Epithelial cell of proximal tubule (primary cell): ENCODE data around the gene NFIA. TPM values are rescaled to one million over a fixed set of nuclear protein-coding genes. Genes with fewer than 3 reads are reported as not detected.

Experiments
- DNase-seq: peaks from one replicate; pipeline ENCODE4 v3.0.0-alpha.2; 2011; ENCODE audit warnings: low read depth
- H3K4me3 ChIP-seq: 2 replicates; pipeline ENCODE4 v1.5.1; 2011; ENCODE audit warnings: low read depth, mild to moderate bottlenecking, low read length
- CTCF ChIP-seq: conservative IDR thresholded peaks from 2 replicates; pipeline ENCODE4 v1.5.1; 2012; ENCODE audit warnings: low read depth, mild to moderate bottlenecking, low read length
- total RNA-seq: library from RNA; depleted of rRNA; stranded (reverse); fragments of >200 nt; gene quantifications from 2 replicates; pipeline ENCODE4 v1.2.3, GENCODE V29; 2015

The NFIA gene
- total RNA-seq, 1 donor from 2014 or later = 1.6 TPM

- TF ChIP-seq CTCF = no peak
- DNase-seq = no peak
- H3K4me3 ChIP-seq = no peak overlapping the region
These were observed 179.2 kb downstream of the NFIA start for GRCh38 chr1:61261595-61261994.

GRCh38 chr1:61263905-61264824, 181.8 kb downstream of the NFIA start:
- no peak for TF ChIP-seq CTCF

GRCh38 chr1:61264825-61265242, 182.5 kb downstream of the NFIA start:
- TF ChIP-seq CTCF = no peak
- DNase-seq = no peak
- no peak overlapping the region for H3K4me3 ChIP-seq

More at GRCh38 chr1:61263905-61264824, 181.8 kb downstream of the NFIA start:
- H3K4me3 ChIP-seq = no peak overlapping the region
- DNase-seq = no peak

DNA sequence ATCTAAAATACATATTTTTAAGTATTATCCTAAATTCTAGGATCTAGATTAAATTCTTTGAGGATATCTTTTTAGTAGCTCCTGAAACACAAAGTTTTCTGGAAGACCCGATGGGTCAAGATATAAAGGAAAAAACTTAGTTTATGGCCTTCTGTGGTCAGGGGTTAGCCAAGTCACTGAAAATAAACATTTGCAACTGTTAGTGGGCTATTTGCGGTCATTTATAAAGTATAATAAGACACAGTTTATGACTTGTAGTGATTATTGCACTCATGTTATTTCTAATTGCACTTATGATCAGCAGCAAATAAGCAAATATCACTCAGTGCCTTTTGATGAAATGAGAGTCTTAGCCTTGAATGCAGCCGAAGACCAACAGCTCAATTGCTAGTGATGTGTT, 183.3 kb downstream of the NFIA start:
- no peak overlapping the region for H3K4me3 ChIP-seq
- no peak for DNase-seq
- TF ChIP-seq CTCF = no peak

- H3K4me3 ChIP-seq = no peak overlapping the region
- no peak for TF ChIP-seq CTCF
- no peak for DNase-seq
These were observed 184.4 kb downstream of the NFIA start for GRCh38 chr1:61266738-61267137.

DNA sequence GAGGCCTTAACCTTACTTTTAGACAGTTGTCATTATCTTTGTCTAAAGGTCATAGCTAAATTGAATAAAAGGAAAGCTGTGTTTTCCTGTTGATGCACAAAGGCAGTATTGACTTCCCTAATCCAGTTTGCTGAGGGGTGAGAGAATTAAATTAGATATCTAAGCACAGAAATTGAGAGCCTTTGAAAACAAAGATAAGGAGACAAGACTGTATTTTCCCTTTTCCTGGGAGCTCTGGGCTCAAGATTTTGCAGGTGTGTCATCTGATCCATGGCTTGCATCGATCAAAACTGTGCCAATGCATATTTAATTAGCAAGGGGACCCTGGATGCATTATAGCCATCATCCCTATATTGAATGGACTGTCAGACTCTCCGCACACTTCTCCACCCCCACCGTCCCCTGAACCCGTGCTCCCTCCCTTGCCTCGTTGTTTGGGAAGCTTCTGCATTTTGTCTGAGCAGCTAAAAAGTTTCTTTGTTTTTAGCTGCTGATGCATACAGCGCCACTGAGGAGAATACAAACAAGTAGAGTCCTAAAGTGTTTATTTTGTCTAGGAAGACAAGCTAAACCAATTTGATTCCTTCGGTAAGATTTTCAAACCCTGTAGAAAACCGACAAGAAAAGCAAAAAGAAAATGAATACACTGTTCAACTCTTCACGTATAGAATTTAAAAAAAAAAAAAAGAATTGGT, 186.3 kb downstream of the NFIA start:
- TF ChIP-seq CTCF = no peak
- no peak for DNase-seq
- H3K4me3 ChIP-seq = no peak overlapping the region
